OCI-LY1 (cell line): ENCODE results near the gene MTO1.

ENCODE experiments used
- CTCF ChIP-seq: fragments of 200-600 bp; sonication (generic), shearing (Covaris generic); IDR thresholded peaks from 2 replicates; pipeline ENCODE4 v1.5.1; 2017; ENCODE audit warnings: mild to moderate bottlenecking, antibody characterized with exemption, low read length, moderate library complexity, mixed read lengths
- EZH2 ChIP-seq: fragments of 200-600 bp; sonication (generic), shearing (Covaris generic); IDR thresholded peaks from 2 replicates; pipeline ENCODE4 v1.8.0; 2017; ENCODE audit warnings: borderline replicate concordance, mixed run types, mild to moderate bottlenecking, antibody characterized with exemption, low read length, moderate library complexity, mixed read lengths

GRCh38 chr6:73515204-73515655, 53.7 kb downstream of the MTO1 start:
- no peak for TF ChIP-seq CTCF
- TF ChIP-seq EZH2: no peak
